Measurements from ENCODE around the gene HBZ.
"Not testable (repeated sequence)": the region's sequence is repeated elsewhere in the genome, so short reads cannot be mapped to it uniquely, and the experiment has no call there.

The HBZ gene

DNA sequence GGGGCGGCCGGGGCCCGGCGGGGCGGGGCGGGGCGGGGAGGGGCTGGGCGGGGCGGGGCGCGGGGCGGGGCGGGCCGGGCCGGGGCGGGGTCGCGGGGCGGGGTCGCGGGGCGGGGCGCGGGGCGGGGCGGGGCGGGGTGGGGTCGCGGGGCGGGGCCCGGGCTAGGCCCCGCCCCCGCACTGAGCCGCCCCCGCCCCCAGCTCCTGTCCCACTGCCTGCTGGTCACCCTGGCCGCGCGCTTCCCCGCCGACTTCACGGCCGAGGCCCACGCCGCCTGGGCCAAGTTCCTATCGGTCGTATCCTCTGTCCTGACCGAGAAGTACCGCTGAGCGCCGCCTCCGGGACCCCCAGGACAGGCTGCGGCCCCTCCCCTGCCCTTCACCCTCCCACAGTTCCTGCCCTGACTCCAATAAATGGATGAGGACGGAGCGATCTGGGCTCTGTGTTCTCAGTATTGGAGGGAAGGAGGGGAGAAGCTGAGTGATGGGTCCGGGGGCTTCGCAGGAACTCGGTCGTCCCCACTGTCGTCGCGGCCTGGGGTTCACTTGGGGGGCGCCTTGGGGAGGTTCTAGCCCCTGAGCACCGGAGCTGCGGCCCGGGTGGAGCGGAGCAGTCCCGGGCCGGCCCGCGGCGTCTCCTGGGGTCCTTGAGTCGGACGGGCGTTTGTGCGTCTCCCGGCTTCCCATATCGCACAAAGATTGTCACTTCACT, 12.5 kb downstream of the HBZ start:
- peak; percentile 37 for DNase-seq (ENCODE audit: low spot score)

DNA sequence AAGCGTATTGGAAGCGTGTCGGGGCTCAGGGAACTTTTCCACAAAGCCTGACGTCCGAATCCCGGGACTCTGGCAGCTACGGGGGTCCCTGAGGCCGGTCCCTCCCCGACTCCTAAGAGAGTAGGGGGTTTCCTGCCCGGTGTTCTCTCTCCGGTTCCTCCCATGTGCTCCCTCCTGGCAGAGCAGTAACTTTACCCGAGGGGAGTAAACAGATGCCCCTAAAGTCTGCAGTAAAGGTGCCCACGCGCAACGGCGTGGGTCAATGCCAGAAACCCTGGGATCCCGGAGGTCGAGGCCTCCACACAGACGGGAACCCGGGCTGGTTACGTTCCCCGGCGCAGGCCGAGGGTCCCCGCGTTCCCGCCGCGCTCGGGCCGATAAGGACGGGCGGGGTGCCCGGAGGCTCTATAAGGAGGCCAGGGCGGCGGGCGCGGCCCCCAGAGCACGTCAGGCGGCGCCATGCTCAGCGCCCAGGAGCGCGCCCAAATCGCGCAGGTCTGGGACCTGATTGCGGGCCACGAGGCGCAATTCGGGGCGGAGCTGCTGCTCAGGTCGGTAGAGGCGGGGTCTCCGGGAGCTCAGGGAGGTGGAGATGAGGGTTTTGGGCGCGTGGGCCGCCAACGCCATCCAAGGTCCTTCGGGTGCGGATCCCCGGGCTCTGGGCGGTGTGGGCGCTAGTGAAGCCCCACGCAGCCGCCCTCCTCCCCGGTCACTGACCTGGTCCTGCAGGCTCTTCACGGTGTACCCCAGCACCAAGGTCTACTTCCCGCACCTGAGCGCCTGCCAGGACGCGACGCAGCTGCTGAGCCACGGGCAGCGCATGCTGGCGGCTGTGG, 13.3 kb downstream of the HBZ start, which contains the start of gene HBM:
HBM (plus strand) TSS at position 440 of the 836 bp plus-strand sequence; CDS start at position 460, 20 bp downstream.
- peak; percentile 27 for DNase-seq (ENCODE audit: low spot score)

GRCh38 chr16:166375-167121, 14.1 kb downstream of the HBZ start:
- peak; percentile 14 for DNase-seq (ENCODE audit: low spot score)

- peak; percentile 17 for DNase-seq (ENCODE audit: low spot score)
These were observed 14.8 kb downstream of the HBZ start for GRCh38 chr16:167122-167690.

DNA sequence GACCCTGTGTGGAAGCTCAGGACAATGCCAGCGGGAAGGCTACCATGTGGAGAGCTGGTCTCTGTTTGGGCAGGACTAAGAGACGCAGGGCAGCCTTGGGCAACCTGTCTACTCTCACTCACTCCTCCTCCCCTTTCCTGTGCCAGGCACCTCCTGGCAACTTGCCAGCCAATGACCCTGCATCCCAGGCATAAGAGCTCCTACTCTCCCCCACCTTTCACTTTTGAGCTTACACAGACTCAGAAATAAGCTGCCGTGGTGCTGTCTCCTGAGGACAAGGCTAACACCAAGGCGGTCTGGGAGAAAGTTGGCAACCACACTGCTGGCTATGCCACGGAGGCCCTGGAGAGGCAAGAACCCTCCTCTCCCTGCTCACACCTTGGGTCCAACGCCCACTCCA, 16.0 kb downstream of the HBZ start:
- DNase-seq (ENCODE audit: low spot score): peak; percentile 10

- DNase-seq (ENCODE audit: low spot score): peak; percentile 6
These were observed 16.6 kb downstream of the HBZ start for GRCh38 chr16:169014-169413.

DNA sequence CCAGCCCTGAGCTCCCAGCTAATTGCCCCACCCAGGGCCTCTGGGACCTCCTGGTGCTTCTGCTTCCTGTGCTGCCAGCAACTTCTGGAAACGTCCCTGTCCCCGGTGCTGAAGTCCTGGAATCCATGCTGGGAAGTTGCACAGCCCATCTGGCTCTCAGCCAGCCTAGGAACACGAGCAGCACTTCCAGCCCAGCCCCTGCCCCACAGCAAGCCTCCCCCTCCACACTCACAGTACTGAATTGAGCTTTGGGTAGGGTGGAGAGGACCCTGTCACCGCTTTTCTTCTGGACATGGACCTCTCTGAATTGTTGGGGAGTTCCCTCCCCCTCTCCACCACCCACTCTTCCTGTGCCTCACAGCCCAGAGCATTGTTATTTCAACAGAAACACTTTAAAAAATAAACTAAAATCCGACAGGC, 17.7 kb downstream of the HBZ start:
- not testable (repeated sequence) for DNase-seq (ENCODE audit: low spot score)

DNA sequence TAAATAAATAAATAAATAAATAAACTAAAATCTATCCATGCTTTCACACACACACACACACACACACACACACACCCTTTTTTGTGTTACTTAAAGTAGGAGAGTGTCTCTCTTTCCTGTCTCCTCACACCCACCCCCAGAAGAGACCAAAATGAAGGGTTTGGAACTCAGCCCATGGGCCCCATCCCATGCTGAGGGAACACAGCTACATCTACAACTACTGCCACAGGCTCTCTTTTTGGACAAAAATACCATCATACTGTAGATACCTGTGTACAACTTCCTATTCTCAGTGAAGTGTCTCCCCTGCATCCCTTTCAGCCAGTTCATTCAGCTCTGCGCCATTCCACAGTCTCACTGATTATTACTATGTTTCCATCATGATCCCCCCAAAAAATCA, 18.3 kb downstream of the HBZ start:
- no peak for DNase-seq (ENCODE audit: low spot score)

- not testable (repeated sequence) for DNase-seq (ENCODE audit: low spot score)
These were observed 20.0 kb downstream of the HBZ start, which contains the start of gene HBA2 for GRCh38 chr16:172374-172941. Gene HBA2 (plus strand): TSS chr16:172876. CDS start chr16:172913, 37 bp downstream.

DNA sequence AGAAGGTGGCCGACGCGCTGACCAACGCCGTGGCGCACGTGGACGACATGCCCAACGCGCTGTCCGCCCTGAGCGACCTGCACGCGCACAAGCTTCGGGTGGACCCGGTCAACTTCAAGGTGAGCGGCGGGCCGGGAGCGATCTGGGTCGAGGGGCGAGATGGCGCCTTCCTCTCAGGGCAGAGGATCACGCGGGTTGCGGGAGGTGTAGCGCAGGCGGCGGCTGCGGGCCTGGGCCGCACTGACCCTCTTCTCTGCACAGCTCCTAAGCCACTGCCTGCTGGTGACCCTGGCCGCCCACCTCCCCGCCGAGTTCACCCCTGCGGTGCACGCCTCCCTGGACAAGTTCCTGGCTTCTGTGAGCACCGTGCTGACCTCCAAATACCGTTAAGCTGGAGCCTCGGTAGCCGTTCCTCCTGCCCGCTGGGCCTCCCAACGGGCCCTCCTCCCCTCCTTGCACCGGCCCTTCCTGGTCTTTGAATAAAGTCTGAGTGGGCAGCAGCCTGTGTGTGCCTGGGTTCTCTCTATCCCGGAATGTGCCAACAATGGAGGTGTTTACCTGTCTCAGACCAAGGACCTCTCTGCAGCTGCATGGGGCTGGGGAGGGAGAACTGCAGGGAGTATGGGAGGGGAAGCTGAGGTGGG, 20.9 kb downstream of the HBZ start:
- not testable (repeated sequence) for DNase-seq (ENCODE audit: low spot score)

- not testable (repeated sequence) for DNase-seq (ENCODE audit: low spot score)
These were observed 21.7 kb downstream of the HBZ start for GRCh38 chr16:173928-174769.

- no peak for DNase-seq (ENCODE audit: low spot score)
These were observed 22.8 kb downstream of the HBZ start for GRCh38 chr16:175011-175949.

DNA sequence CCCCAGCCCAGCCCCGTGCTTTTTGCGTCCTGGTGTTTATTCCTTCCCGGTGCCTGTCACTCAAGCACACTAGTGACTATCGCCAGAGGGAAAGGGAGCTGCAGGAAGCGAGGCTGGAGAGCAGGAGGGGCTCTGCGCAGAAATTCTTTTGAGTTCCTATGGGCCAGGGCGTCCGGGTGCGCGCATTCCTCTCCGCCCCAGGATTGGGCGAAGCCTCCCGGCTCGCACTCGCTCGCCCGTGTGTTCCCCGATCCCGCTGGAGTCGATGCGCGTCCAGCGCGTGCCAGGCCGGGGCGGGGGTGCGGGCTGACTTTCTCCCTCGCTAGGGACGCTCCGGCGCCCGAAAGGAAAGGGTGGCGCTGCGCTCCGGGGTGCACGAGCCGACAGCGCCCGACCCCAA, 23.6 kb downstream of the HBZ start:
- DNase-seq (ENCODE audit: low spot score): not testable (repeated sequence)

GRCh38 chr16:176477-177382, 24.3 kb downstream of the HBZ start, which contains the start of gene HBA1:
Gene HBA1 (plus strand): TSS chr16:176680. CDS start chr16:176717, 37 bp downstream.
- DNase-seq (ENCODE audit: low spot score): not testable (repeated sequence)

DNA sequence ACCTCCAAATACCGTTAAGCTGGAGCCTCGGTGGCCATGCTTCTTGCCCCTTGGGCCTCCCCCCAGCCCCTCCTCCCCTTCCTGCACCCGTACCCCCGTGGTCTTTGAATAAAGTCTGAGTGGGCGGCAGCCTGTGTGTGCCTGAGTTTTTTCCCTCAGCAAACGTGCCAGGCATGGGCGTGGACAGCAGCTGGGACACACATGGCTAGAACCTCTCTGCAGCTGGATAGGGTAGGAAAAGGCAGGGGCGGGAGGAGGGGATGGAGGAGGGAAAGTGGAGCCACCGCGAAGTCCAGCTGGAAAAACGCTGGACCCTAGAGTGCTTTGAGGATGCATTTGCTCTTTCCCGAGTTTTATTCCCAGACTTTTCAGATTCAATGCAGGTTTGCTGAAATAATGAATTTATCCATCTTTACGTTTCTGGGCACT, 25.0 kb downstream of the HBZ start:
- DNase-seq (ENCODE audit: low spot score): no peak

DNA sequence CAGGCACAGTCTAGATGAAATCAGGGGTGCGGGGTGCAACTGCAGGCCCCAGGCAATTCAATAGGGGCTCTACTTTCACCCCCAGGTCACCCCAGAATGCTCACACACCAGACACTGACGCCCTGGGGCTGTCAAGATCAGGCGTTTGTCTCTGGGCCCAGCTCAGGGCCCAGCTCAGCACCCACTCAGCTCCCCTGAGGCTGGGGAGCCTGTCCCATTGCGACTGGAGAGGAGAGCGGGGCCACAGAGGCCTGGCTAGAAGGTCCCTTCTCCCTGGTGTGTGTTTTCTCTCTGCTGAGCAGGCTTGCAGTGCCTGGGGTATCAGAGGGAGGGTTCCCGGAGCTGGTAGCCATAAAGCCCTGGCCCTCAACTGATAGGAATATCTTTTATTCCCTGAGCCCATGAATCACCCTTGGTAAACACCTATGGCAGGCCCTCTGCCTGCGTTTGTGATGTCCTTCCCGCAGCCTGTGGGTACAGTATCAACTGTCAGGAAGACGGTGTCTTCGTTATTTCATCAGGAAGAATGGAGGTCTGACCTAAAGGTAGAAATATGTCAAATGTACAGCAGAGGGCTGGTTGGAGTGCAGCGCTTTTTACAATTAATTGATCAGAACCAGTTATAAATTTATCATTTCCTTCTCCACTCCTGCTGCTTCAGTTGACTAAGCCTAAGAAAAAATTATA, 25.7 kb downstream of the HBZ start:
- no peak for DNase-seq (ENCODE audit: low spot score)

- DNase-seq (ENCODE audit: low spot score): no peak
These were observed 26.2 kb downstream of the HBZ start for GRCh38 chr16:178668-179015.

All from AG08396 (cell line).